ENCODE results near the gene FDXR. TPM values are rescaled to one million over a fixed set of nuclear protein-coding genes. Genes with fewer than 3 reads are reported as not detected.

The FDXR gene
- 6.3 TPM for polyA plus RNA-seq
- long read RNA-seq, donor 1, result 0 reads
- long read RNA-seq, donor 2, partial matches to known transcripts, result 0 of 3 reads
- long read RNA-seq, donor 2, other reads (novel, unspliced or antisense), result 0 of 3 reads
- long read RNA-seq, donor 3, result 0 reads
- long read RNA-seq, donor 4, result 0 reads
- long read RNA-seq, donor 5, partial matches to known transcripts, result 0 of 1 reads
- long read RNA-seq, donor 5, other reads (novel, unspliced or antisense), result 0 of 1 reads
- long read RNA-seq, donor 6, result 0 reads
- long read RNA-seq, donor 7, partial matches to known transcripts, result 0 of 2 reads
- long read RNA-seq, donor 7, other reads (novel, unspliced or antisense), result 0 of 2 reads
- long read RNA-seq, donor 8, partial matches to known transcripts, result 0 of 2 reads
- long read RNA-seq, donor 8, other reads (novel, unspliced or antisense), result 0 of 2 reads
- long read RNA-seq, donor 9, partial matches to known transcripts, result 0 of 2 reads
- long read RNA-seq, donor 9, other reads (novel, unspliced or antisense), result 0 of 2 reads
- long read RNA-seq, donor 10, result 0 reads
- long read RNA-seq, donor 11, partial matches to known transcripts, result 0 of 2 reads
- long read RNA-seq, donor 11, other reads (novel, unspliced or antisense), result 0 of 2 reads

GRCh38 chr17:74872313-74873036 is at the start of gene FDXR:
TSS of gene FDXR (minus strand) at chr17:74872994. CDS start at chr17:74872944, 50 bp downstream.
- WGBS (ENCODE audit: insufficient coverage, low lambda C conversion rate), result 11% methylated on average over 11 of the region's 38 CpGs
- Histone ChIP-seq H3K36me3 (ENCODE audit: control insufficient read depth, insufficient read depth, low read length) (no peaks in the 10 kb centered on the region), H3K4me1 (ENCODE audit: control insufficient read depth, insufficient read depth, low read length) (peaks cover 10% of the 10 kb centered on the region), H3K4me3 (ENCODE audit: low read length) (peak within 1 kb of the TSS; percentile 61), H3K9me3 (ENCODE audit: control insufficient read depth, low read depth, low read length) (no peaks in the 10 kb centered on the region), H3K27me3 (ENCODE audit: control insufficient read depth, insufficient read depth, low read length) (no peaks in the 10 kb centered on the region), H3K27ac (ENCODE audit: low read length) (peak within 1 kb of the TSS; percentile 59)
- no peak for DNase-seq

GRCh38 chr17:74922172-74922571 is 49.4 kb upstream of the FDXR start:
- no peak overlapping the region for H3K27ac ChIP-seq (ENCODE audit: low read length)
- H3K4me3 ChIP-seq (ENCODE audit: low read length), result peak overlapping the region; percentile 55
- peaks cover 76% of the 10 kb centered on the region for H3K27me3 ChIP-seq (ENCODE audit: control insufficient read depth, insufficient read depth, low read length)
- WGBS (ENCODE audit: insufficient coverage, low lambda C conversion rate), result no CpG with 5 or more reads among the region's 6 CpGs
- peaks cover 18% of the 10 kb centered on the region for H3K9me3 ChIP-seq (ENCODE audit: control insufficient read depth, low read depth, low read length)
- H3K4me1 ChIP-seq (ENCODE audit: control insufficient read depth, insufficient read depth, low read length), result peaks cover 22% of the 10 kb centered on the region
- DNase-seq, result no peak
- no peaks in the 10 kb centered on the region for H3K36me3 ChIP-seq (ENCODE audit: control insufficient read depth, insufficient read depth, low read length)

- no CpG with 5 or more reads among the region's 2 CpGs for whole genome bisulfite sequencing (ENCODE audit: insufficient coverage, low lambda C conversion rate)
- H3K4me1 ChIP-seq (ENCODE audit: control insufficient read depth, insufficient read depth, low read length), result peaks cover 22% of the 10 kb centered on the region
- no peak overlapping the region for H3K27ac ChIP-seq (ENCODE audit: low read length)
- no peaks in the 10 kb centered on the region for H3K36me3 ChIP-seq (ENCODE audit: control insufficient read depth, insufficient read depth, low read length)
- H3K9me3 ChIP-seq (ENCODE audit: control insufficient read depth, low read depth, low read length), result peaks cover 18% of the 10 kb centered on the region
- peaks cover 72% of the 10 kb centered on the region for H3K27me3 ChIP-seq (ENCODE audit: control insufficient read depth, insufficient read depth, low read length)
- no peak for DNase-seq
- H3K4me3 ChIP-seq (ENCODE audit: low read length), result no peak overlapping the region
Observed at GRCh38 chr17:74921769-74922168, 49.0 kb upstream of the FDXR start.

GRCh38 chr17:74921026-74921681 is 48.4 kb upstream of the FDXR start:
- H3K27ac ChIP-seq (ENCODE audit: low read length), result no peak overlapping the region
- H3K4me3 ChIP-seq (ENCODE audit: low read length), result no peak overlapping the region
- WGBS (ENCODE audit: insufficient coverage, low lambda C conversion rate), result no CpG with 5 or more reads among the region's 19 CpGs
- H3K9me3 ChIP-seq (ENCODE audit: control insufficient read depth, low read depth, low read length), result peaks cover 18% of the 10 kb centered on the region
- H3K4me1 ChIP-seq (ENCODE audit: control insufficient read depth, insufficient read depth, low read length), result peaks cover 22% of the 10 kb centered on the region
- no peaks in the 10 kb centered on the region for H3K36me3 ChIP-seq (ENCODE audit: control insufficient read depth, insufficient read depth, low read length)
- peaks cover 68% of the 10 kb centered on the region for H3K27me3 ChIP-seq (ENCODE audit: control insufficient read depth, insufficient read depth, low read length)
- DNase-seq, result no peak

- Histone ChIP-seq H3K27me3 (ENCODE audit: control insufficient read depth, insufficient read depth, low read length) (peaks cover 62% of the 10 kb centered on the region), H3K4me3 (ENCODE audit: low read length) (no peak overlapping the region), H3K4me1 (ENCODE audit: control insufficient read depth, insufficient read depth, low read length) (peaks cover 22% of the 10 kb centered on the region), H3K36me3 (ENCODE audit: control insufficient read depth, insufficient read depth, low read length) (no peaks in the 10 kb centered on the region), H3K9me3 (ENCODE audit: control insufficient read depth, low read depth, low read length) (peaks cover 18% of the 10 kb centered on the region), H3K27ac (ENCODE audit: low read length) (no peak overlapping the region)
- no CpG with 5 or more reads among the region's 6 CpGs for WGBS (ENCODE audit: insufficient coverage, low lambda C conversion rate)
- DNase-seq, result no peak
Observed at GRCh38 chr17:74920642-74921025, 47.8 kb upstream of the FDXR start.

GRCh38 chr17:74920306-74920620 is 47.5 kb upstream of the FDXR start:
- no peak for DNase-seq
- no CpG with 5 or more reads among the region's 27 CpGs for WGBS (ENCODE audit: insufficient coverage, low lambda C conversion rate)
- H3K27ac ChIP-seq (ENCODE audit: low read length), result no peak overlapping the region
- no peaks in the 10 kb centered on the region for H3K36me3 ChIP-seq (ENCODE audit: control insufficient read depth, insufficient read depth, low read length)
- no peak overlapping the region for H3K4me3 ChIP-seq (ENCODE audit: low read length)
- H3K27me3 ChIP-seq (ENCODE audit: control insufficient read depth, insufficient read depth, low read length), result peaks cover 59% of the 10 kb centered on the region
- H3K9me3 ChIP-seq (ENCODE audit: control insufficient read depth, low read depth, low read length), result peaks cover 18% of the 10 kb centered on the region
- H3K4me1 ChIP-seq (ENCODE audit: control insufficient read depth, insufficient read depth, low read length), result peaks cover 22% of the 10 kb centered on the region

GRCh38 chr17:74919440-74920305 is 46.9 kb upstream of the FDXR start:
- H3K27ac ChIP-seq (ENCODE audit: low read length), result no peak overlapping the region
- H3K9me3 ChIP-seq (ENCODE audit: control insufficient read depth, low read depth, low read length), result peaks cover 17% of the 10 kb centered on the region
- DNase-seq, result no peak
- H3K27me3 ChIP-seq (ENCODE audit: control insufficient read depth, insufficient read depth, low read length), result peaks cover 53% of the 10 kb centered on the region
- no peaks in the 10 kb centered on the region for H3K36me3 ChIP-seq (ENCODE audit: control insufficient read depth, insufficient read depth, low read length)
- no CpG with 5 or more reads among the region's 67 CpGs for WGBS (ENCODE audit: insufficient coverage, low lambda C conversion rate)
- peaks cover 20% of the 10 kb centered on the region for H3K4me1 ChIP-seq (ENCODE audit: control insufficient read depth, insufficient read depth, low read length)
- H3K4me3 ChIP-seq (ENCODE audit: low read length), result no peak overlapping the region

GRCh38 chr17:74918906-74919305 is 46.1 kb upstream of the FDXR start:
- Histone ChIP-seq H3K9me3 (ENCODE audit: control insufficient read depth, low read depth, low read length) (peaks cover 9% of the 10 kb centered on the region), H3K4me1 (ENCODE audit: control insufficient read depth, insufficient read depth, low read length) (peaks cover 16% of the 10 kb centered on the region), H3K4me3 (ENCODE audit: low read length) (no peak overlapping the region), H3K36me3 (ENCODE audit: control insufficient read depth, insufficient read depth, low read length) (no peaks in the 10 kb centered on the region), H3K27me3 (ENCODE audit: control insufficient read depth, insufficient read depth, low read length) (peaks cover 45% of the 10 kb centered on the region), H3K27ac (ENCODE audit: low read length) (no peak overlapping the region)
- WGBS (ENCODE audit: insufficient coverage, low lambda C conversion rate), result no CpG with 5 or more reads among the region's 5 CpGs
- DNase-seq, result no peak

- Histone ChIP-seq H3K4me3 (ENCODE audit: low read length) (no peak overlapping the region), H3K27ac (ENCODE audit: low read length) (no peak overlapping the region), H3K27me3 (ENCODE audit: control insufficient read depth, insufficient read depth, low read length) (peaks cover 31% of the 10 kb centered on the region), H3K36me3 (ENCODE audit: control insufficient read depth, insufficient read depth, low read length) (no peaks in the 10 kb centered on the region), H3K4me1 (ENCODE audit: control insufficient read depth, insufficient read depth, low read length) (peaks cover 15% of the 10 kb centered on the region), H3K9me3 (ENCODE audit: control insufficient read depth, low read depth, low read length) (peaks cover 8% of the 10 kb centered on the region)
- no peak for DNase-seq
- no CpG with 5 or more reads among the region's 10 CpGs for WGBS (ENCODE audit: insufficient coverage, low lambda C conversion rate)
Observed at GRCh38 chr17:74917430-74917829, 44.6 kb upstream of the FDXR start.

Data from large intestine (tissue), 12 donors.